Ishikawa (cell line): ENCODE measurements around the gene RTL9.

Experiments
- CEBPB ChIP-seq: IDR thresholded peaks from 2 replicates; pipeline ENCODE4 v1.6.1; 2012
- EP300 ChIP-seq: IDR thresholded peaks from 2 replicates; pipeline ENCODE4 v1.6.1; 2012; ENCODE audit warnings: borderline replicate concordance
- MAX ChIP-seq: IDR thresholded peaks from 2 replicates; pipeline ENCODE4 v1.6.1; 2012
- NFIC ChIP-seq: IDR thresholded peaks from 2 replicates; pipeline ENCODE4 v1.6.1; 2012
- RAD21 ChIP-seq: IDR thresholded peaks from 2 replicates; pipeline ENCODE4 v1.6.1; 2012; ENCODE audit warnings: low read depth
- REST ChIP-seq: IDR thresholded peaks from 2 replicates; pipeline ENCODE4 v1.6.1; 2012; ENCODE audit warnings: low read depth, mild to moderate bottlenecking
- TCF12 ChIP-seq: IDR thresholded peaks from 2 replicates; pipeline ENCODE4 v1.6.1; 2012; ENCODE audit warnings: low read depth
- TEAD4 ChIP-seq: IDR thresholded peaks from 2 replicates; pipeline ENCODE4 v1.6.1; 2012
- USF1 ChIP-seq: IDR thresholded peaks from 2 replicates; pipeline ENCODE4 v1.6.1; 2012
- ZBTB7A ChIP-seq: IDR thresholded peaks from 2 replicates; pipeline ENCODE4 v1.6.1; 2012; ENCODE audit warnings: low read depth

- TF ChIP-seq CEBPB (no peak), REST (no peak), RAD21 (no peak), EP300 (no peak), MAX (no peak), TCF12 (no peak), ZBTB7A (no peak), USF1 (no peak), NFIC (no peak), TEAD4 (no peak)
Measured at GRCh38 chrX:110321670-110322069, 37.0 kb upstream of the RTL9 start.
